Erythroblast (primary cell): Measurements from ENCODE around the gene RHOA.

Experiments
- GATA1 ChIP-seq: IDR thresholded peaks from 2 replicates; pipeline ENCODE4 v1.6.1; 2011; ENCODE audit warnings: low read depth, mild to moderate bottlenecking, control low read depth, low read length, moderate library complexity
- POLR2A ChIP-seq: IDR thresholded peaks from 2 replicates; pipeline ENCODE4 v1.6.1; 2011; ENCODE audit warnings: mild to moderate bottlenecking, low read length

DNA sequence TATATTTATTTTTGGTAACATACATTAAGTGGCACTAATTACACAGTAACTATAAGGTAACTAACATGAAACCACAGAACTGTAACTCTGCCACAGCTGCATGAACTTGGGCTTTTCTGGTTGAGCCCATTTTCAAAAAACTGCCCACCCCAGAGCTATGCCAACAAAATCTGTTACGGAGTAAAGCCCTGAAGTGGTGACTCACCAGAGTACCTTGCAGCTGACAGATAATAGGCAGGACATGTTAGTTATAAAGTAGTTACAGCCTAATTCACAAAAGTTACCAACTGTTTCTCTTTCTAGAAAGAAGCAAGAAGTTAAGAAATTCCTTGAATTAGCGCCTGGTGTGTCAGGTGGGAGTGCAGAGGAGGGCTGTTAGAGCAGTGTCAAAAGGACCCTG, 52.2 kb downstream of the RHOA start:
- TF ChIP-seq POLR2A (no peak), GATA1 (no peak)
